ENCODE results near the gene KIRREL3. TPM values are rescaled to one million over a fixed set of nuclear protein-coding genes. Genes with fewer than 3 reads are reported as not detected.

Gene KIRREL3
- total and polyA plus RNA-seq, 2 of the 4 experiments (the other 2 are of a cell fraction), result 10.9 to 15.9 TPM

- dilution Hi-C loops (cut with HindIII; ENCODE audit: low sequenced_read_pairs, unreplicated experiment), result no loop called here
- CTCF ChIA-PET, result no interaction called here
Measured at GRCh38 chr11:126768702-126769101, 231.9 kb downstream of the KIRREL3 start.

More at GRCh38 chr11:126768702-126769101, 231.9 kb downstream of the KIRREL3 start:
- TF ChIP-seq USF2 (IDR thresholded peaks at IDR 0.05; ENCODE audit: low read depth, low read length) (no peak), RFX5 (IDR thresholded peaks at IDR 0.05; ENCODE audit: low read depth, low read length) (no peak), MAFK (IDR thresholded peaks at IDR 0.05; ENCODE audit: low read depth, low read length) (no peak), RAD21 (IDR thresholded peaks at IDR 0.05; ENCODE audit: low read length) (no peak), RCOR1 (IDR thresholded peaks at IDR 0.05; ENCODE audit: insufficient replicate concordance, low read length) (no peak), POLR2A (IDR thresholded peaks at IDR 0.05; ENCODE audit: low read depth, low read length) (no peak), FOS (IDR thresholded peaks at IDR 0.05; ENCODE audit: low read depth, low read length) (no peak), ELK1 (IDR thresholded peaks at IDR 0.05; ENCODE audit: borderline replicate concordance, low read depth, low read length) (no peak), NFE2L2 (IDR thresholded peaks at IDR 0.05; ENCODE audit: low read depth, low read length) (no peak), BHLHE40 (IDR thresholded peaks at IDR 0.05; ENCODE audit: low read depth, low read length) (no peak), CHD1 (IDR thresholded peaks at IDR 0.05; ENCODE audit: low read depth, low read length) (no peak), CTCF (conservative IDR thresholded peaks at IDR 0.05; ENCODE audit: low read depth, low read length) (no peak), SMC3 (IDR thresholded peaks at IDR 0.05; ENCODE audit: low read depth, low read length) (no peak), CEBPB (IDR thresholded peaks at IDR 0.05; ENCODE audit: low read depth, low read length) (no peak), MAZ (IDR thresholded peaks at IDR 0.05; ENCODE audit: borderline replicate concordance, low read depth, low read length) (no peak), MXI1 (IDR thresholded peaks at IDR 0.05; ENCODE audit: borderline replicate concordance, low read depth, low read length) (no peak)
- DNase-seq (no peak), ATAC-seq (ENCODE audit: low read depth) (no peak)
- Histone ChIP-seq H3K79me1 (ENCODE audit: low read depth in 1 of 2, low read length in 2 of 2) (no peaks in the 10 kb centered on the region; a peak in 2 of 4 replicates), H4K91ac (ENCODE audit: insufficient read depth, low read depth, low read length) (no peak overlapping the region), H3K36me3 (ENCODE audit: control insufficient read depth, insufficient read depth, low read length) (no peaks in the 10 kb centered on the region), H2BK5ac (ENCODE audit: low read depth, low read length, poor library complexity, severe bottlenecking) (no peak overlapping the region), H3K56ac (ENCODE audit: extremely low read depth, insufficient read depth, low read length) (no peak overlapping the region), H3K4me1 (ENCODE audit: control insufficient read depth, insufficient read depth, low read length) (no peaks in the 10 kb centered on the region), H3K27ac (ENCODE audit: insufficient read depth, low read length) (no peak overlapping the region), H2BK15ac (ENCODE audit: low read depth, low read length) (no peak overlapping the region), H3K23ac (ENCODE audit: low read depth, low read length) (no peak overlapping the region), H3K27me3 (ENCODE audit: control insufficient read depth, insufficient read depth, low read length) (no peaks in the 10 kb centered on the region), H3K9me3 (ENCODE audit: control insufficient read depth, insufficient read depth, low read length) (no peaks in the 10 kb centered on the region), H2AFZ (replicated peaks; ENCODE audit: low read length, poor library complexity) (no peak overlapping the region), H3K9me1 (ENCODE audit: insufficient read depth, low read length) (no peaks in the 10 kb centered on the region), H2BK120ac (ENCODE audit: low read depth, low read length) (no peak overlapping the region), H3K18ac (ENCODE audit: low read depth, low read length) (no peak overlapping the region), H2AK5ac (ENCODE audit: low read depth, low read length) (no peak overlapping the region), H3K4ac (ENCODE audit: low read depth, low read length) (no peak overlapping the region), H3K14ac (replicated peaks; ENCODE audit: low read depth, low read length) (no peak overlapping the region), H3K4me3 (ENCODE audit: insufficient read depth, low read depth, low read length) (no peak overlapping the region), H2BK20ac (ENCODE audit: low read depth, low read length) (no peak overlapping the region), H3K4me2 (ENCODE audit: low read depth, low read length) (no peak overlapping the region), H4K5ac (ENCODE audit: low read depth, low read length) (no peak overlapping the region), H4K20me1 (ENCODE audit: insufficient read depth, low read length) (no peaks in the 10 kb centered on the region; the same call in 1 of the 2 replicates), H4K8ac (ENCODE audit: low read depth in 2 of 2, low read length in 2 of 2) (no peak overlapping the region), H2AK9ac (replicated peaks; ENCODE audit: low read depth, low read length, poor library complexity) (no peak overlapping the region), H3K9ac (ENCODE audit: low read depth, low read length) (no peak overlapping the region)
- BruUV-seq (replicated peaks), result no TSS peak
- intact Hi-C loops (cut with micrococcal nuclease), result no loop called here
- 89% methylated on average over 4 of the region's 10 CpGs; no CpG with 5 or more reads in 1 of the 2 experiments for WGBS, 2 experiments (ENCODE audit: extremely low coverage in 2 of 2, insufficient read length in 1 of 2)
- in situ Hi-C loops (cut with MboI; ENCODE audit: low sequenced_read_pairs), result no loop called here
- POLR2A ChIA-PET (ENCODE audit: unreplicated experiment), result no interaction called here

Data from IMR-90 (cell line).